ENCODE results near the gene CREG1.

Gene CREG1

DNA sequence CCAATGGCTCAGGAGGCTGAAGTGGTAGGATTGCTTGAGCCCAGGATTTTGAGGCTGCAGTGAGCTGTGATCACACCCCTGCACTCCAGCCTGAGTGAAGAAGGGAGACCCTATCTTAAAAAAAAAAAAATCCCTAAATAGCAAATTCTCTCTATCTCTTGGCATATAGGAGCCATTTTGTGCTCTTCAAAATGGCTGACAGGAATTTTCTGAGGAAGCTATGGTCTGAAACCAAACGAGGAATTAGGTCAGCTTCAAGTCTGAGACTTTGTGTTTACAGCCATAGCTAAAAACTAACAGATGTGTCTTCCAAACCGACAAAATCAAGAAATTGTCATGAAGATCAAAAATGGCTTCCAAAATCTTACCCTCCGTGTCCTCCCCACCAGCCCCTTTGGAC lies 45.8 kb downstream of the CREG1 start:
- no peak for DNase-seq (ENCODE audit: low spot score)

DNA sequence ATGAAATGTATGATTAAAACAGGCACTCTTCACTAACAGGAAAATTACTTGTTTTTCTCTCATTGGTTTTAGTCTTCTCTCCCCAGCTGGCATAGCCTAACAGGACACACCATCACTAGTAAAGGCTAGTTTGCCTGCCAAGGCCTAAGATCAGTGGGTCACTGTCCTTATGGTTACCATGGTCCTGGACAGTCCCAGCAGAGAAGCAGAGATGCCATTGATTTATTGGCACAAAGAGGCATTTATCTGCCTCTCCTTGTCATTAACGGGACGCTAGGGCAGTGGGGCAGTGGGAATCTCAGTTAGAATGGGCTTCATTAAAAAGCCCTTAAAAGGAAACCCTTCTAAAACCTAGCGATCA lies 49.1 kb downstream of the CREG1 start:
- peak; percentile 18 for DNase-seq (ENCODE audit: low spot score)

DNA sequence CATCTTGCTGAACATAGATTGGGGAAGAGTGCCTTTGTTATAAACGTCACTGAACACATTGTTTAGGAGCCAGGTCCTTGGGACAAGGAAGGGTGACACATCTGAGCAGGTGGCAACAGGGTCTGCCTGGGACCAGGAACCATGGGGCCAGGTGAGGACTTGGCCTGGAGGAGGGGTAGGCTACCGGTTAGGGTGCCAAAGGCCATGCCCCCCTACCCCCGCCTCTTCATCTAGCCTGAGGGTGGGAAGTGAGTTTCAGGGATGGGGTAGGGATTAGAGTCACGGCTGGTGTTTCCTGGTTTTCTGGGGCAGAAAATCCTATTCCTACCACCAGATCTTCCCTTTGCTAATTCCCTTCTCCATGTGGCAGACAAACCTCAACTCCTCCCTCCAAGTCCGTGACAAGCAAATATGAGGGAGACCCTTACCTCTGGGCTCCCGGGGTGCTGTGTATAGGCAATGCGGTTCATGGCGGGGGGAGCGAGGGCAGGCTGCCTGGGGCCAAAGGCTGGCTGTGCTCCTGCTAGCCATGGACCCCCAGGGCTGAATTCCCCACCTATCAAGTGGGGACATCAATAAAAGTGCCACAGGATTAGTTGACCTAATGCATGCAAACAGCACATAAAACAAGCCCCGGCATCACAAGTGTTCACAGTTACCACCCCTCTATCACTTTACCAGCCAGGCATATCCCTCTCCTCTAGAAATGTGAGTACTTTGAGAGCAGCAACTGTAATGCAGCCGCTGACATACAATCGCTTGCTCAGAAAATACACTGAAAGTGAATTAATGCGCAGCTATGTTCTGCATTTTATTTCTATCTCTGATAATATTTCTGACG lies 49.7 kb downstream of the CREG1 start:
- no peak for DNase-seq (ENCODE audit: low spot score)

GRCh38 chr1:167502719-167503462 lies 50.7 kb downstream of the CREG1 start:
- no peak for DNase-seq (ENCODE audit: low spot score)

- DNase-seq (ENCODE audit: low spot score) = no peak
Measured at GRCh38 chr1:167502192-167502551, 51.4 kb downstream of the CREG1 start.

- no peak for DNase-seq (ENCODE audit: low spot score)
Measured at GRCh38 chr1:167501515-167502191, 51.9 kb downstream of the CREG1 start.

GRCh38 chr1:167500283-167500860 lies 53.2 kb downstream of the CREG1 start:
- DNase-seq (ENCODE audit: low spot score) = no peak

DNA sequence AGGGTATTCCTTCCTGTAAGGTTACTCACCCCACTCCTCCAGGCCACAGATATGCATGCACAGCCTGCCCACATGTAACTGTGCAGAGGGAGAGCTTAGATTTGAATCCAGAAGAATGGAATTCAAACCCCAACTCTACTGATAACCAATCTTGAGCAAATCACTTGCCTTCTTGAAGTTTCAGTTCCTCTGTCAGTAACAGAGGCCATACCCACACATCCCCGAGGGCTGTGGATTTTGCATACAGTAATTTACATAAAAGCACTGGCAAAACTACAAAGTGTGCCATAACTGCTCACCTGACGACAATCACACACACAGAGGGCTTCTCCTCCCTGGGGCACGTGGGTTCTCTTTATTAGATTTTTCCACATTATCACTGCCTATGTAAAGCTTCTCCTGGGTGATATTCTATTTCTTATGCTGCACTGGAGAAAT lies 53.9 kb downstream of the CREG1 start:
- no peak for DNase-seq (ENCODE audit: low spot score)

GRCh38 chr1:167499106-167499505 lies 54.5 kb downstream of the CREG1 start:
- no peak for DNase-seq (ENCODE audit: low spot score)

DNA sequence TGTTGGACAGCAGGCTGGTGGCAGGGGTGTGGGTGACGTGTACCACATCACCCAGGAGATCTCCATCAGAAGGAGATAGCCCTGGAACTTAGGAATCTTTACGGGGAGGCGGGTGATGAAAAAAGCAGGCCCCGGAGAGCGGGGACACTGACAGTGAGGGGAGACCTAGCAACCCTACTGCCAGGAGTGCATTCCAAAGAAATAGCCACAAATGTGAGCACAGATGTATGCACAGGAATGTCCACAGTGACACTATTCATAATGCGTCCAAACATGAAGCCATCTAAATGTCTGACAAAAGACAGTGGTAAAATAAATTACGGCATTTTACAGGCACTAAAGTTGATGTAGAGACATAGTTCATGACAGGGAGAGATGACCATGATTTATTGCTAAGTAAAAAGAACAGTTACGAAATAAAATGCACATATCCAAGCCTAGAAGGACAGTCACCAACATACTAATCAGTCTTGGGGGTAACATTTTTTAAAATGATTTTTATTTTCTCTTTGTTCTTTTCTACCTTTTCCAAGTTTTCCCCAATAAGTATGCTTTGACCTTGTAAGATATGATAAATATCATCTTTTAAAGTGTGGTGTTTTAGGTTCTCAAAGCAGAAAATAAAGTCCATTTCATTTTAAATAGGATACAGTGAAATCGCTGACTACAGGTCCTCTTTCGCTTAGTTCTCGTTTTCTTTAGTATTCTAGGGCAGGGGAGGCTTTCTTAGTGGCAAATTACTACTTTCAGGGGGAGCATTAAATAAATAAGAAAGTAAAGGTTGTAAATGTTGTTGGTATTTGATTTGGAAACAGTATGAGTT lies 56.6 kb downstream of the CREG1 start:
- DNase-seq (ENCODE audit: low spot score) = no peak

DNA sequence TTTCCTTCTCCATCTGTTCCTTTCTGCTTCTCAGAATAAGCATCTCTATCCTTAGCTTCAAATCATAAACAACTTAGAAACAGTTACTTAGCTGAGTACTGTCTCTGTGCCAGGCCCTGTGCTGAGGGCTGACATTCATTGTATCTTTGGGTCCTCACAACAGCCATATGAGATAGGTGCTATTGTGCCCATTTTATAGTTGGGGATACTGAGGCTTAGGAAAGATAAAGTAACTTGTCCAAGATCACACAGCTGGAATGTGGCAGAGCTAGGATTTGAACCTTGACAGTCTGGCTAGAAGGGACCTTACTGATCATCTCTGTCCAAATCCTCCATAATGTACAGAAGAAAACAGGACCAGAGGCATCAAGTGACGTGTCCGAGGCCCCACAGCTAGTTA lies 60.2 kb downstream of the CREG1 start:
- DNase-seq (ENCODE audit: low spot score) = no peak

GRCh38 chr1:167492481-167492910 lies 61.1 kb downstream of the CREG1 start:
- no peak for DNase-seq (ENCODE audit: low spot score)

GRCh38 chr1:167491586-167492461 lies 61.7 kb downstream of the CREG1 start:
- no peak for DNase-seq (ENCODE audit: low spot score)
